Hematopoietic multipotent progenitor cell treated with erythropoietin and hydrocortisone succinate and interleukin-3 and kit ligand, for 15 days (in vitro differentiated cells): Measurements from ENCODE around the gene CACNA2D3.

Experiments used
- DNase-seq: peaks from one replicate; pipeline ENCODE4 v3.0.0-alpha.2; 2015; ENCODE audit warnings: low spot score

The CACNA2D3 gene

GRCh38 chr3:54127499-54128056, 5.2 kb downstream of the CACNA2D3 start:
- DNase-seq = no peak

GRCh38 chr3:54131026-54131605, 8.8 kb downstream of the CACNA2D3 start:
- no peak for DNase-seq

GRCh38 chr3:54131890-54132289, 9.5 kb downstream of the CACNA2D3 start:
- no peak for DNase-seq

GRCh38 chr3:54132685-54133084, 10.3 kb downstream of the CACNA2D3 start:
- no peak for DNase-seq

- DNase-seq = no peak
Observed at GRCh38 chr3:54133196-54133595, 10.8 kb downstream of the CACNA2D3 start.

GRCh38 chr3:54134155-54134554, 11.8 kb downstream of the CACNA2D3 start:
- no peak for DNase-seq

GRCh38 chr3:54134713-54135112, 12.4 kb downstream of the CACNA2D3 start:
- no peak for DNase-seq

GRCh38 chr3:54137311-54137710, 15.0 kb downstream of the CACNA2D3 start:
- DNase-seq = no peak

GRCh38 chr3:54138937-54139547, 16.7 kb downstream of the CACNA2D3 start:
- DNase-seq = no peak

- no peak for DNase-seq
Observed at GRCh38 chr3:54139630-54140029, 17.3 kb downstream of the CACNA2D3 start.

- DNase-seq = no peak
Observed at GRCh38 chr3:54144284-54144683, 21.9 kb downstream of the CACNA2D3 start.

GRCh38 chr3:54146506-54147239, 24.3 kb downstream of the CACNA2D3 start:
- DNase-seq = no peak

- no peak for DNase-seq
Observed at GRCh38 chr3:54150864-54151467, 28.6 kb downstream of the CACNA2D3 start.

GRCh38 chr3:54153477-54153876, 31.1 kb downstream of the CACNA2D3 start:
- no peak for DNase-seq

GRCh38 chr3:54157860-54158259, 35.5 kb downstream of the CACNA2D3 start:
- no peak for DNase-seq

- no peak for DNase-seq
Observed at GRCh38 chr3:54159917-54160316, 37.6 kb downstream of the CACNA2D3 start.

- DNase-seq = no peak
Observed at GRCh38 chr3:54163441-54163840, 41.1 kb downstream of the CACNA2D3 start.

- no peak for DNase-seq
Observed at GRCh38 chr3:54164192-54164975, 42.0 kb downstream of the CACNA2D3 start.

- DNase-seq = no peak
Observed at GRCh38 chr3:54165865-54166264, 43.5 kb downstream of the CACNA2D3 start.

- no peak for DNase-seq
Observed at GRCh38 chr3:54167999-54168398, 45.6 kb downstream of the CACNA2D3 start.

- no peak for DNase-seq
Observed at GRCh38 chr3:54168451-54168850, 46.1 kb downstream of the CACNA2D3 start.

- no peak for DNase-seq
Observed at GRCh38 chr3:54169524-54169923, 47.2 kb downstream of the CACNA2D3 start.
